NB4 (cell line): ENCODE measurements around the gene PDC.
"Not testable (repeated sequence)": the region's sequence is repeated elsewhere in the genome, so short reads cannot be mapped to it uniquely, and the experiment has no call there.

Experiments
- DNase-seq: peaks from one replicate; pipeline ENCODE4 v3.0.0; 2010; ENCODE audit warnings: low read depth
- H3K4me3 ChIP-seq: one replicate; pipeline ENCODE4 v1.5.1; 2011; ENCODE audit warnings: mild to moderate bottlenecking, low read depth, low read length, moderate library complexity
- CTCF ChIP-seq: IDR thresholded peaks from one replicate; pipeline ENCODE4 v1.5.1; 2012; ENCODE audit warnings: low read depth, low read length
- MAX ChIP-seq: IDR thresholded peaks from 2 replicates; pipeline ENCODE4 v1.6.1; 2011; ENCODE audit warnings: low read depth, low read length
- MYC ChIP-seq: IDR thresholded peaks from 2 replicates; pipeline ENCODE4 v1.6.1; 2011; ENCODE audit warnings: low read depth, low read length
- POLR2A ChIP-seq: IDR thresholded peaks from 2 replicates; pipeline ENCODE4 v1.6.1; 2011; ENCODE audit warnings: mild to moderate bottlenecking; ENCODE audit not compliant: insufficient read length; ENCODE audit errors: extremely low read depth

The PDC gene

GRCh38 chr1:186463926-186464325 lies 3.0 kb upstream of the PDC start:
- DNase-seq, result no peak
- no peak overlapping the region for H3K4me3 ChIP-seq
- TF ChIP-seq MYC (no peak), MAX (no peak), CTCF (no peak), POLR2A (no peak)

- no peak for DNase-seq
- no peak overlapping the region for H3K4me3 ChIP-seq
- no peak for TF ChIP-seq CTCF
- no peak for TF ChIP-seq POLR2A
- TF ChIP-seq MAX, result no peak
- no peak for TF ChIP-seq MYC
These were observed 2.6 kb upstream of the PDC start for GRCh38 chr1:186463511-186463910.

- not testable (repeated sequence) for H3K4me3 ChIP-seq, DNase-seq
These were observed 1.8 kb downstream of the PDC start for GRCh38 chr1:186459161-186459560.

GRCh38 chr1:186456729-186457255 lies 4.1 kb downstream of the PDC start:
- TF ChIP-seq MAX (no peak), POLR2A (no peak), CTCF (no peak), MYC (no peak)
- no peak for DNase-seq
- H3K4me3 ChIP-seq, result no peak overlapping the region

GRCh38 chr1:186454981-186455380 lies 5.9 kb downstream of the PDC start:
- no peak for TF ChIP-seq POLR2A
- no peak for TF ChIP-seq MAX
- no peak for DNase-seq
- H3K4me3 ChIP-seq, result no peak overlapping the region

- TF ChIP-seq CTCF (no peak), POLR2A (no peak), MYC (no peak), MAX (no peak)
- no peak for DNase-seq
- H3K4me3 ChIP-seq, result no peak overlapping the region
These were observed 14.8 kb downstream of the PDC start for GRCh38 chr1:186446152-186446551.

- H3K4me3 ChIP-seq, result no peak overlapping the region
- no peak for DNase-seq
- TF ChIP-seq POLR2A (no peak), CTCF (no peak), MYC (no peak), MAX (no peak)
These were observed 17.3 kb downstream of the PDC start for GRCh38 chr1:186443638-186444037.
